ENCODE measurements around the gene ENO2.

Gene ENO2

GRCh38 chr12:6909421-6910145, 4.8 kb upstream of the ENO2 start:
- Histone ChIP-seq H3K9me2 (replicated peaks; ENCODE audit: low read depth, low read length) (no peaks in the 10 kb centered on the region), H3K4me2 (ENCODE audit: low read depth, low read length, poor library complexity, severe bottlenecking) (no peak overlapping the region)
- TF ChIP-seq EZH2phosphoT487 (IDR thresholded peaks at IDR 0.05; ENCODE audit: borderline replicate concordance) (no peak), CTCF (conservative IDR thresholded peaks at IDR 0.05; ENCODE audit: low read length) (no peak)

GRCh38 chr12:6912164-6912935, 2.0 kb upstream of the ENO2 start:
- Histone ChIP-seq H3K4me3 (ENCODE audit: low read length, poor library complexity, severe bottlenecking) (no peak overlapping the region), H3K9me3 (ENCODE audit: insufficient read depth, low read depth, low read length) (no peaks in the 10 kb centered on the region), H3K79me2 (ENCODE audit: insufficient read depth, low read length) (peaks cover 33% of the 10 kb centered on the region), H3K36me3 (ENCODE audit: insufficient read depth, low read length) (peaks cover 6% of the 10 kb centered on the region; the same call in 1 of the 2 replicates), H3K4me1 (ENCODE audit: insufficient read depth, low read length, poor library complexity, severe bottlenecking) (peaks cover 31% of the 10 kb centered on the region), H3K9me2 (replicated peaks; ENCODE audit: low read depth, low read length) (no peaks in the 10 kb centered on the region), H3K4me2 (ENCODE audit: low read depth, low read length, poor library complexity, severe bottlenecking) (no peak overlapping the region), H3F3A (ENCODE audit: low read depth) (0 out of 2 replicates have a peak, but pooled peaks cover 4% of the 10 kb centered on the region), H3K27me3 (ENCODE audit: insufficient read depth, low read length, poor library complexity, severe bottlenecking) (no peaks in the 10 kb centered on the region), H3K9ac (ENCODE audit: low read depth, low read length, poor library complexity, severe bottlenecking) (no peak overlapping the region), H4K20me1 (ENCODE audit: insufficient read depth, low read length, poor library complexity, severe bottlenecking) (peaks cover 24% of the 10 kb centered on the region), H2AFZ (ENCODE audit: low read length) (no peak overlapping the region)
- TF ChIP-seq EZH2phosphoT487 (IDR thresholded peaks at IDR 0.05; ENCODE audit: borderline replicate concordance), result no peak
- TF ChIP-seq CTCF (conservative IDR thresholded peaks at IDR 0.05; ENCODE audit: low read length), result no peak

More at GRCh38 chr12:6909421-6910145, 4.8 kb upstream of the ENO2 start:
- H3K9ac ChIP-seq (ENCODE audit: low read depth, low read length, poor library complexity, severe bottlenecking), result no peak overlapping the region
- peaks cover 7% of the 10 kb centered on the region; the same call in 1 of the 2 replicates for H3K79me2 ChIP-seq (ENCODE audit: insufficient read depth, low read length)
- no peaks in the 10 kb centered on the region for H4K20me1 ChIP-seq (ENCODE audit: insufficient read depth, low read length, poor library complexity, severe bottlenecking)
- no peak overlapping the region for H2AFZ ChIP-seq (ENCODE audit: low read length)
- no peaks in the 10 kb centered on the region for H3K27me3 ChIP-seq (ENCODE audit: insufficient read depth, low read length, poor library complexity, severe bottlenecking)
- no peaks in the 10 kb centered on the region for H3K36me3 ChIP-seq (ENCODE audit: insufficient read depth, low read length)
- H3K9me3 ChIP-seq (ENCODE audit: insufficient read depth, low read depth, low read length), result no peaks in the 10 kb centered on the region
- H3K4me3 ChIP-seq (ENCODE audit: low read length, poor library complexity, severe bottlenecking), result no peak overlapping the region
- 0 out of 2 replicates have a peak, but pooled peaks cover 4% of the 10 kb centered on the region for H3F3A ChIP-seq (ENCODE audit: low read depth)
- peaks cover 16% of the 10 kb centered on the region for H3K4me1 ChIP-seq (ENCODE audit: insufficient read depth, low read length, poor library complexity, severe bottlenecking)

- Histone ChIP-seq H3K36me3 (ENCODE audit: insufficient read depth, low read length) (peaks cover 20% of the 10 kb centered on the region; the same call in 1 of the 2 replicates), H3K4me1 (ENCODE audit: insufficient read depth, low read length, poor library complexity, severe bottlenecking) (peaks cover 37% of the 10 kb centered on the region), H3K9ac (ENCODE audit: low read depth, low read length, poor library complexity, severe bottlenecking) (peak overlapping the region; percentile 80), H4K20me1 (ENCODE audit: insufficient read depth, low read length, poor library complexity, severe bottlenecking) (peaks cover 24% of the 10 kb centered on the region), H3K9me2 (replicated peaks; ENCODE audit: low read depth, low read length) (no peaks in the 10 kb centered on the region), H3K9me3 (ENCODE audit: insufficient read depth, low read depth, low read length) (no peaks in the 10 kb centered on the region), H3K4me2 (ENCODE audit: low read depth, low read length, poor library complexity, severe bottlenecking) (peak overlapping the region; percentile 96), H3F3A (ENCODE audit: low read depth) (0 out of 2 replicates have a peak, but pooled peaks cover 4% of the 10 kb centered on the region), H3K79me2 (ENCODE audit: insufficient read depth, low read length) (peaks cover 43% of the 10 kb centered on the region), H3K4me3 (ENCODE audit: low read length, poor library complexity, severe bottlenecking) (peak overlapping the region; percentile 86), H3K27me3 (ENCODE audit: insufficient read depth, low read length, poor library complexity, severe bottlenecking) (no peaks in the 10 kb centered on the region), H2AFZ (ENCODE audit: low read length) (peak overlapping the region; percentile 83; the same call in 1 of the 2 replicates)
- TF ChIP-seq EZH2phosphoT487 (IDR thresholded peaks at IDR 0.05; ENCODE audit: borderline replicate concordance) (no peak), CTCF (conservative IDR thresholded peaks at IDR 0.05; ENCODE audit: low read length) (no peak)
Measured at GRCh38 chr12:6914947-6915788, 788 bp downstream of the ENO2 start.
